CD14-positive monocyte (primary cell): ENCODE results near the gene SF3A2. TPM values are rescaled to one million over a fixed set of nuclear protein-coding genes. Genes with fewer than 3 reads are reported as not detected.

ENCODE experiments used
- DNase-seq, 3 donors: peaks; one replicate each; pipeline ENCODE4 v3.0.0-alpha.2; 2011 to 2022
- H2AFZ ChIP-seq: 2 replicates; pipeline ENCODE4 v1.6.0; 2012; ENCODE audit warnings: mild to moderate bottlenecking, low read depth, low read length, inconsistent platforms; ENCODE audit not compliant: insufficient read depth, poor library complexity, severe bottlenecking
- H3K27ac ChIP-seq, 2 donors: 1 replicate in 1 of 2; 2 replicates in 1 of 2; pipeline ENCODE4 v1.5.1; 2012 to 2013; ENCODE audit warnings: low read length in 2 of 2, control low read depth in 1 of 2, inconsistent platforms in 1 of 2, low read depth in 1 of 2, mild to moderate bottlenecking in 1 of 2
- H3K27me3 ChIP-seq, 2 donors: one replicate each; pipeline versions ENCODE4 v1.6.0 to v1.6.1; 2011 to 2013; ENCODE audit warnings: low read length in 2 of 2; ENCODE audit not compliant: control insufficient read depth in 2 of 2, insufficient read depth in 2 of 2
- H3K36me3 ChIP-seq, 2 donors: replicated peaks in 1 of 2; 1 replicate in 1 of 2; 2 replicates in 1 of 2; pipeline versions ENCODE4 v1.5.1 to v1.6.1; 2012 to 2013; ENCODE audit warnings: low read length in 2 of 2, control low read depth in 1 of 2, inconsistent platforms in 1 of 2, mild to moderate bottlenecking in 1 of 2; ENCODE audit not compliant: insufficient read depth in 2 of 2, control insufficient read depth in 1 of 2
- H3K4me1 ChIP-seq, 2 donors: 1 replicate in 1 of 2; 2 replicates in 1 of 2; pipeline versions ENCODE4 v1.5.1 to v1.6.1; 2012 to 2013; ENCODE audit warnings: low read length in 2 of 2, control low read depth in 1 of 2, inconsistent platforms in 1 of 2, mild to moderate bottlenecking in 1 of 2, moderate library complexity in 1 of 2; ENCODE audit not compliant: insufficient read depth in 2 of 2, control insufficient read depth in 1 of 2
- H3K4me2 ChIP-seq: replicated peaks from 2 replicates; pipeline ENCODE3; 2012; ENCODE audit warnings: low read length, moderate library complexity, mild to moderate bottlenecking; ENCODE audit not compliant: poor library complexity, severe bottlenecking; ENCODE audit errors: extremely low read depth
- H3K4me3 ChIP-seq, 3 experiments: fragments of 200-600 bp in 1 of 3; sonication (generic) in 1 of 3; replicated peaks in 1 of 3; 1 replicate in 2 of 3; 2 replicates in 1 of 3; pipeline ENCODE4 v1.5.1; 2011 to 2013; ENCODE audit warnings: low read length in 3 of 3, mild to moderate bottlenecking in 3 of 3, control low read depth in 2 of 3, low read depth in 2 of 3, inconsistent platforms in 1 of 3, moderate library complexity in 1 of 3
- H3K79me2 ChIP-seq: 2 replicates; pipeline ENCODE4 v1.6.0; 2012; ENCODE audit warnings: mild to moderate bottlenecking, control low read depth, inconsistent platforms, low read length, moderate library complexity; ENCODE audit not compliant: insufficient read depth
- H3K9ac ChIP-seq: 2 replicates; pipeline ENCODE4 v1.6.0; 2017; ENCODE audit warnings: low read length, mild to moderate bottlenecking; ENCODE audit not compliant: insufficient read depth, poor library complexity, severe bottlenecking
- H3K9me3 ChIP-seq, 2 donors: replicated peaks in 1 of 2; 1 replicate in 1 of 2; 2 replicates in 1 of 2; pipeline versions ENCODE4 v1.5.1 to v1.6.1; 2012 to 2013; ENCODE audit warnings: low read length in 2 of 2, control low read depth in 1 of 2; ENCODE audit not compliant: control insufficient read depth in 1 of 2, insufficient read depth in 1 of 2
- H4K20me1 ChIP-seq: 2 replicates; pipeline ENCODE4 v1.6.0; 2012; ENCODE audit warnings: mild to moderate bottlenecking, low read length, control low read depth, moderate library complexity; ENCODE audit not compliant: insufficient read depth
- H3K27ac Mint-ChIP-seq, 7 donors: one replicate each; pipeline ENCODE4 v1.8.0; 2020; ENCODE audit warnings: mild to moderate bottlenecking in 7 of 7, mixed read lengths in 7 of 7, moderate library complexity in 6 of 7, inconsistent platforms in 2 of 7
- H3K27me3 Mint-ChIP-seq, 3 donors: one replicate each; pipeline ENCODE4 v1.8.0; 2021 to 2022; ENCODE audit warnings: low read depth in 3 of 3, mild to moderate bottlenecking in 3 of 3, mixed read lengths in 3 of 3, moderate library complexity in 3 of 3, inconsistent platforms in 1 of 3
- H3K36me3 Mint-ChIP-seq, 2 donors: one replicate each; pipeline ENCODE4 v1.8.0; 2020; ENCODE audit warnings: mixed read lengths in 2 of 2, inconsistent platforms in 1 of 2, mild to moderate bottlenecking in 1 of 2
- H3K4me1 Mint-ChIP-seq: one replicate; pipeline ENCODE4 v1.8.0; 2020; ENCODE audit warnings: mild to moderate bottlenecking, mixed read lengths
- H3K4me3 Mint-ChIP-seq, 2 donors: one replicate each; pipeline ENCODE4 v1.8.0; 2020; ENCODE audit warnings: mild to moderate bottlenecking in 2 of 2, mixed read lengths in 2 of 2, moderate library complexity in 1 of 2
- H3K9me3 Mint-ChIP-seq, 7 donors: one replicate each; pipeline ENCODE4 v1.8.0; 2020 to 2022; ENCODE audit warnings: mixed read lengths in 7 of 7, mild to moderate bottlenecking in 6 of 7, moderate library complexity in 6 of 7, inconsistent platforms in 2 of 7
- WGBS: methylation state at CpG from one replicate; pipeline ENCODE4 v1.1.5; 2013; ENCODE audit warnings: missing lambda C conversion rate; ENCODE audit not compliant: insufficient coverage; 5-methylcytosine and 5-hydroxymethylcytosine counted together
- intact Hi-C, 2 donors: fragments of 100-400 bp; cut with micrococcal nuclease; formaldehyde crosslinking; loops; one replicate each; pipeline versions ENCODE4 v1.15.0 to v1.15.1; 2023
- polyA plus RNA-seq, 3 donors: library from polyadenylated mRNA; depleted of rRNA in 1 of 3; unstranded in 2 of 3; stranded (reverse) in 1 of 3; fragments of 300-500 nt in 2 of 3; fragments of >200 nt in 1 of 3; fragmentation: Illumina TruSeq in 2 of 3; gene quantifications; 1 replicate in 2 of 3; 2 replicates in 1 of 3; pipeline ENCODE4 v1.2.3, GENCODE V29; 2012 to 2021
- TF ChIP-seq, protein P1 (sequence below): fragments of 200-600 bp; IDR thresholded peaks from one replicate; pipeline ENCODE4 v1.8.0; 2022; ENCODE audit warnings: antibody characterized with exemption, mild to moderate bottlenecking

Gene SF3A2
- polyA plus RNA-seq, 3 donors, result 8.0 to 70.8 (median 11.6) TPM

DNA sequence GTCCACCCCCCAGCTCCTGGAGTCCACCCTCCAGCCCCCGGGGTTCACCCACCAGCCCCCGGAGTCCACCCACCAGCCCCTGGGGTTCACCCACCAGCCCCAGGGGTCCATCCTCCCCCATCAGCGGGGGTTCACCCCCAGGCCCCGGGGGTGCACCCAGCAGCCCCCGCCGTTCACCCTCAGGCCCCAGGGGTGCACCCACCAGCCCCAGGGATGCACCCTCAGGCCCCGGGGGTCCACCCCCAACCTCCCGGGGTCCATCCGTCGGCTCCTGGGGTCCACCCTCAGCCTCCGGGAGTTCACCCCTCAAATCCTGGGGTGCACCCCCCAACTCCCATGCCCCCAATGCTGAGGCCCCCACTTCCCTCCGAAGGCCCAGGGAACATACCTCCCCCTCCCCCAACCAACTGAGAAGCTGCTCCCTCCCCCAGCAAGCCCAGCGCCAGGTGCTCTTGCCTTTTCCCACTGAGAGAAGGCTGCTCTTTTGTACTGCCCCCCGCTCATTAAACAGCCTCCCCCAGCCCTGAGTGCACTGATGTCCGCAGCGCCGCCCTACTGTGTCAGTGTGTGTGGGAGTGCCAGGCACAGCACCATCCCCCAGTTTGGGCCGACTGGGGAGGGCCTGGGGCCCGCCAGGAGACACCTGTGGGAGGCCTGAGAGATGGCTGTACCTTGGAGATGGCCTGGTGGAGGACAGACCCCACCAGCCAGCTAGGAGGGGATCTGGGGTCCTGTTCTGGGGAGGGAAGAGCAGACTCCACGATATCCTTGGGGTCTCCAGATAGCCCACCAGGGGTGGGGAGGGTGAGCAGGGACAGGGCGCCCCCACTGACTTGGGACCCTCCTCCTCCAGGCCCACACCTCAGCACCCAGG lies 11.7 kb downstream of the SF3A2 start:
- H3K4me1 Mint-ChIP-seq, result peaks cover 16% of the 10 kb centered on the region
- Histone ChIP-seq H3K27ac (no peak overlapping the region), H3K4me3 (no peak overlapping the region), H2AFZ (no peak overlapping the region), H3K79me2 (peaks cover 17% of the 10 kb centered on the region), H3K9ac (no peak overlapping the region), H3K9me3 (peaks cover 0 to 12% of the 10 kb centered on the region in 2 donors), H4K20me1 (peaks cover 91% of the 10 kb centered on the region), H3K27me3 (peaks cover 13 to 40% of the 10 kb centered on the region in 2 donors), H3K4me2 (no peak overlapping the region), H3K36me3 (peaks cover 55 to 56% of the 10 kb centered on the region in 2 donors), H3K4me1 (peaks cover 27 to 36% of the 10 kb centered on the region in 2 donors)
- peaks cover 30 to 52% (median 33%) of the 10 kb centered on the region in 3 donors for H3K27me3 Mint-ChIP-seq
- TF ChIP-seq, protein P1, sequence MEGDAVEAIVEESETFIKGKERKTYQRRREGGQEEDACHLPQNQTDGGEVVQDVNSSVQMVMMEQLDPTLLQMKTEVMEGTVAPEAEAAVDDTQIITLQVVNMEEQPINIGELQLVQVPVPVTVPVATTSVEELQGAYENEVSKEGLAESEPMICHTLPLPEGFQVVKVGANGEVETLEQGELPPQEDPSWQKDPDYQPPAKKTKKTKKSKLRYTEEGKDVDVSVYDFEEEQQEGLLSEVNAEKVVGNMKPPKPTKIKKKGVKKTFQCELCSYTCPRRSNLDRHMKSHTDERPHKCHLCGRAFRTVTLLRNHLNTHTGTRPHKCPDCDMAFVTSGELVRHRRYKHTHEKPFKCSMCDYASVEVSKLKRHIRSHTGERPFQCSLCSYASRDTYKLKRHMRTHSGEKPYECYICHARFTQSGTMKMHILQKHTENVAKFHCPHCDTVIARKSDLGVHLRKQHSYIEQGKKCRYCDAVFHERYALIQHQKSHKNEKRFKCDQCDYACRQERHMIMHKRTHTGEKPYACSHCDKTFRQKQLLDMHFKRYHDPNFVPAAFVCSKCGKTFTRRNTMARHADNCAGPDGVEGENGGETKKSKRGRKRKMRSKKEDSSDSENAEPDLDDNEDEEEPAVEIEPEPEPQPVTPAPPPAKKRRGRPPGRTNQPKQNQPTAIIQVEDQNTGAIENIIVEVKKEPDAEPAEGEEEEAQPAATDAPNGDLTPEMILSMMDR, result no peak
- no peak for DNase-seq
- intact Hi-C loops, result no loop called here
- WGBS, result 93% methylated on average over 9 of the region's 21 CpGs
- H3K9me3 Mint-ChIP-seq, result peaks cover 0 to 8% (median 0%) of the 10 kb centered on the region in 7 donors
- H3K4me3 Mint-ChIP-seq, result no peak overlapping the region
- H3K27ac Mint-ChIP-seq, result no peak overlapping the region
- peaks cover 35 to 54% of the 10 kb centered on the region in 2 donors for H3K36me3 Mint-ChIP-seq

DNA sequence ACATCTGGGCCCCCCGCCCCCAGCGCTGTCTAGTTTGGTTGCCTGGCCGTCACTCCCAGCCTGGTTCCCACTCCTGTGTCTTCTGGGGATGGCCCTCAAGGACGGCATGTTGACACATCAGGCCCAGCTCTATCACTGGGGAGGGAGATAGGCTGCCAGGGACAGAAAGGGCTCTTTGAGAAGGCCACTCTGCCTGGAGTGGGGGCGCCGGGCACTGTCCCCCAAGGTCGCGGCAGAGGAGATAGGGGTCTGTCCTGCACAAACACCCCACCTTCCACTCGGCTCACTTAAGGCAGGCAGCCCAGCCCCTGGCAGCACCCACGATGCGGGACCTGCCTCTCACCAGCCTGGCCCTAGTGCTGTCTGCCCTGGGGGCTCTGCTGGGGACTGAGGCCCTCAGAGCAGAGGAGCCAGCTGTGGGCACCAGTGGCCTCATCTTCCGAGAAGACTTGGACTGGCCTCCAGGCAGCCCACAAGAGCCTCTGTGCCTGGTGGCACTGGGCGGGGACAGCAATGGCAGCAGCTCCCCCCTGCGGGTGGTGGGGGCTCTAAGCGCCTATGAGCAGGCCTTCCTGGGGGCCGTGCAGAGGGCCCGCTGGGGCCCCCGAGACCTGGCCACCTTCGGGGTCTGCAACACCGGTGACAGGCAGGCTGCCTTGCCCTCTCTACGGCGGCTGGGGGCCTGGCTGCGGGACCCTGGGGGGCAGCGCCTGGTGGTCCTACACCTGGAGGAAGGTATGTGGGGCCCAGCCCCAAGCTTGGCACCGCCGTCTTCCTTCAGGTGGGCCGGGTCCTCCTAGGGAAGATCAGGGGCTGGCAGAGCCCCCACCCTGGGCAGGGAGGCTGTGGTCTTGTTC lies 12.6 kb downstream of the SF3A2 start, which contains the start of gene AMH:
Gene AMH, plus strand, starts transcription at position 314 of the 857 bp plus-strand sequence. Its CDS starts 10 bp downstream, at position 324.
- H3K4me1 Mint-ChIP-seq, result peaks cover 22% of the 10 kb centered on the region
- no peak within 1 kb of the TSS for H3K27ac Mint-ChIP-seq
- TF ChIP-seq, protein P1, result no peak
- peak within 1 kb of the TSS in 1 of 2 donors; percentile 46 for H3K4me3 Mint-ChIP-seq
- H4K20me1 ChIP-seq, result peaks cover 82% of the 10 kb centered on the region
- peaks cover 46 to 47% of the 10 kb centered on the region in 2 donors for H3K36me3 ChIP-seq
- no peak within 1 kb of the TSS for H3K9ac ChIP-seq
- H3K27me3 ChIP-seq, result peaks cover 18 to 48% of the 10 kb centered on the region in 2 donors
- no peak for DNase-seq
- H3K9me3 Mint-ChIP-seq, result peaks cover 0 to 8% (median 0%) of the 10 kb centered on the region in 7 donors
- no peak within 1 kb of the TSS for H2AFZ ChIP-seq
- intact Hi-C loops, result no loop called here
- peaks cover 0 to 14% of the 10 kb centered on the region in 2 donors for H3K9me3 ChIP-seq
- H3K4me1 ChIP-seq, result peaks cover 32 to 42% of the 10 kb centered on the region in 2 donors
- no peak within 1 kb of the TSS for H3K4me3 ChIP-seq
- H3K27me3 Mint-ChIP-seq, result peaks cover 37 to 60% (median 40%) of the 10 kb centered on the region in 3 donors
- WGBS, result 78% methylated on average over 23 of the region's 27 CpGs
- peaks cover 9% of the 10 kb centered on the region for H3K79me2 ChIP-seq
- no peak within 1 kb of the TSS for H3K27ac ChIP-seq
- H3K4me2 ChIP-seq, result no peak within 1 kb of the TSS
- H3K36me3 Mint-ChIP-seq, result peaks cover 33 to 45% of the 10 kb centered on the region in 2 donors
